NCI-H526 treated with DMSO at 0.1 percent for 48 hours (cell line): ENCODE data around the gene ITPKB.

Experiments
- DNase-seq: peaks from one replicate; lab custom pipeline; 2025; lab: John Stamatoyannopoulos, UW

Gene ITPKB

DNA sequence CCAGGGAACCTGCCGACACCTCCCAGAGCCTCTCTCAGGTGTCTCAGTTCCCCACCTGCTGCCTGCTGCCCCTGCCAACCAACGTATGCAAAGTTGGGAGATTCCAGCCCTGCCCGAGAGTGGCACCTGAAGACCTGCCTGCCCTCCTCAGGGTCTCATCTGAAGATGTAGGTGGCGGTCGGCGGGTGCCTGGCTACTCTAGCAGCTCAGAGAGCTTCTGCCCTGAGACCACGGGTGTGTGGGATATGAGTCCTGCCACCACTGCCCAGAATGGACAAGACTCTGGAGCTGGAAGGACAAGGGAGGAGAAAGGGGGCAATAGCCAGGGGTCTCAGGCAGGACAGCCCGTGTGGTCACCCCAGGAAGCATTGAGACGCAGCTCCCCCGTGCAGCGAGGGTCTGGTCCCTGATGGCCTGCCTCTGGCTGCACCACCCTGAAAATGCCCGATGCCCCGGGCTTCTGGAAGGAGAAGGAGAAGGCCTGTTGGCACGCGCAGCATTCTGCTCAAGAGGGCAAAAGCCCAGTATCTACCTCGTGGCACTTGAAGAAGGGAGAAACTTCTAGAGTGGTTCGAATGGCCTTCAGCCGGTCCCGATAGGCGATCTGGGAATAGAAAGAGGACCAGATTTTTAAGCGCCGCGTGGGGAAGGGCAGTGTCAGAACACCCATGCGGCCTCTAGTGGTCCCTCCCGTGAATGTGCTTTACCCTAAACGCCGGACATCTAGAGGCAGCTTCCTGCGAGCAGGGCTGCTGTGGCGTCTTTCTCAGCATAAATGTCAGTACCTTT is 101.7 kb downstream of the ITPKB start:
- peak; percentile 5 for DNase-seq

DNA sequence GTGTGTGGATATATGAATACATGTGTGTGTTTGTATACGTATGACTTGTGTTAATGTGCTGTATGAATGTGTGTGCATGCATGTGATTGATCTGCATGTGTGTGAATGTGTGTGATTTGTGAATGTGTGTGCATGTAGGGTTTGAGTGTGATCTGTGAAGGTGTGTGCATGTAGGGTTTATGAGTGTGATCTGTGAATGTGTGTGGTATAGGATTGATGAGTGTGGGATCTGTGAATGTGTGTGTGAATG is 102.3 kb downstream of the ITPKB start:
- no peak for DNase-seq

DNA sequence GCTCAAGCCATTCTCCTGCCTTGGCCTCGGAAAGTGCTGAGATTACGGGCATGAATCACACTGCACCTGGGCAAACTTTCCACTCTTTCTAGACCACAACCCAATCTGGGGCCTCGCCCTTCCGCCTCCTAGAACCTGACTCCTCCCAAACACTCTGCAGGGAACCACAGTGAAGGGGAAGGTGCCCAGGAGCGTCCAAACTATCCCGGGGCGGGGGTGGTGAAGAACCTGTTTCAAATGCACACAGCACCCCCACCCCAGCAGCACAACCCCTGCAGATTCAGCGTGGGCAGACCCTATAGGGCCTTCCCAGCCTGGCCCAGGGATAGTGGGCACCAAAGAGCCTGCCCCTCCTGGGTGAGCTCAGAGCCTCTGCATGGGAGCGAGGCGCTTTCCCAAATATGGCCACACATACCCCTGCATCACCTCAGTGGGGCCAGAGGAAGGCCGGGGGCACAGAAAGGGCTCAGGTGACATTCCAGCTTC is 103.6 kb downstream of the ITPKB start:
- no peak for DNase-seq

DNA sequence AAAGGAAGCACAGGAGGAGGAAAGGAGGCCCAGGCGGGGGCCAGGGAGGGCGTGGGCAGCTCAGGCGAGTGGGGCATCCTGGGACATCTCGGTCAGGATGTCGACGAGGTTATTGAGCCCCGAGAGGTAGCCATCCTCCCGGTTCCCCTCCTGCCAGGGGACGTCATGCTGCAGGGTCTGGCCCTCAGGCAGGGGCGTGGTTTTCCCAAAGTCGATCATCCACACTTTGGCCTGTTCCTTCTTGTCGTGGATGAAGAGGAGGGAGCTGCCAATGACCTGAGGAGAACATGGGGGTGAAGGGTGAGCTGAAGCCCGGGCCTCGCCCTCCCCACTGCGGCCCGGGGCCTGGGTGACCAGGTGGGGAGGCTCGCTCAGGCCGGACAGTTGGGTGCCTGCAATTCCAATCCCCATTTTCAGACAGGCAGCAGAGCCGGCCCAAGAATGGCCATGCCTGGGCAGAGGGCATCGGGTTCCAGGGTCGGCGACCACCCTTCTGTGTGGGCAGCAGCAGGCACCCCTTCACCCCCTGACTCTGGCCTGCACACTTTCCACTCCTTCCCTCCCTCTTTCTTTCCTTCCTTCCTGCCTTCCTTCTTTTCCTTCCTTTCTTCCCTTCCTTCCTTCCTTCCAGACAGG is 104.4 kb downstream of the ITPKB start:
- no peak for DNase-seq

DNA sequence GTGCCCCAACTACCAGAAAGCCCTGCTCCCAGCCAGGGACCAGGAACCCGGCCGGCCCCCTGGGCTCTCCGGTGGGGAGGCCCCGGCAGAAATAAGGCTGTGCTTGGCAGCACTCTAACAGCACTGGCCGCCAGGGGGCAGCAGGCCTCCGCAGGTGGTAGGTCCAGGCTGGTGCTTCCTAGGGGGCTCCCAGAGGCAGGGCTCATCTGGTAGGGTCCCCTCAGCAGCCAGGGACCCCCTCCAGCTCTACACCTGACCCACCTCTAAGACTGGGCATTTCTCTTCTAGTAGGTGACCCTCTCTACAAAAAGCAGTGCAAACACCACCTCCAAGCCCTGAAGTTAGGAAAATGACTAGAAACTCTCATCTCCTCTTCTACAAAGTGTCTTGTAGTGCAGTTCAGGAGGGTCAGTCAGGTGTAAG is 104.9 kb downstream of the ITPKB start:
- no peak for DNase-seq

DNA sequence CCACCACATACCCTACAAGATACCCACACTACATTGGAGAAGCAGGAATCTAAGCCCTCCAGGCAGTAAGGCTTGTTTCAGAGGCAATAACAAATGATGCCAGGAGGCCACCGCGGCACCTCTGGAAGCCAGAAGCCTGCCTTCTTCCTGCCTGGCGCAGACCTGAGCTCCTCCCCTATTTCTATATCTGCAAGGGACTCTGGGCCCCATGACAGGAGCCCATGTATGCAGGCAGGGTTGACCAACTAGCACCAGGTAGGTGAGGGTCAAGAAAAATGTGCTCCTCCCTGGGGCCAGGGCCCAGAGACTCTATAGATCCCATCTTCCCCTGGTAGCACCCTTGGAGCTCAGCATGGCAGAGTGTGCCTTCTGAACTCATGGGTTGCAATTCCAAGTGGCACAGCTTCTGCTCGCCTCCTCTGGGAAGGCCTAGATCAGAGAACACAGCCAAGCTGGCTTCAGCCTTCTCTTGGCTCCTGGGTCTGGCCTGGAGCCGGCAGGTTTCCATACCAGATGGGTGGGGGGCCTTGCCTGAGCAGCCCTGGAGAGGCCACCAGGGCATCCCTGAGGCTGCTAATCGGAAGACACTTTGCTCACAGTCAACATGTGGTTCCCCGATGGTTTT is 105.4 kb downstream of the ITPKB start:
- DNase-seq = no peak

DNA sequence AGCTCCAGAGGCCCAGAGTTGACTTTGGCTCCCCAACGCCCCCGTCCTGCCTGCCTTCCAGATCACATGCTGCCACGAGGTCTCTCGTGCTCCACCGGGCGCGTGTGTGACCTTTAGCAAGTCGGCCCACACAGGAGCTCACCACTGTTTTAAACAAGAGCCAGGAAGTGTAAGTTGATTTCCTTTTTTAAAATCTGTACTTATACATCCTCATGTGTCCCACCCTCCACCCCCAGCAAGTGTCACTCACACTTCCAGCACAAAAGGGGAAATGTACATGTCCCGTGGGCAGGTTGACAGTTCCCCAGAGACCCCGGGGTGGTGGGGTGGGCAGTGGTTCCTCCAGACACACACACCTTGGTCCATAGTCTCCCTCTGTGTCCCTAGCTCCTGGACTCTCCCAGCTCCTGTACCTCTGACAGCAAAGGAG is 106.1 kb downstream of the ITPKB start:
- DNase-seq = no peak

DNA sequence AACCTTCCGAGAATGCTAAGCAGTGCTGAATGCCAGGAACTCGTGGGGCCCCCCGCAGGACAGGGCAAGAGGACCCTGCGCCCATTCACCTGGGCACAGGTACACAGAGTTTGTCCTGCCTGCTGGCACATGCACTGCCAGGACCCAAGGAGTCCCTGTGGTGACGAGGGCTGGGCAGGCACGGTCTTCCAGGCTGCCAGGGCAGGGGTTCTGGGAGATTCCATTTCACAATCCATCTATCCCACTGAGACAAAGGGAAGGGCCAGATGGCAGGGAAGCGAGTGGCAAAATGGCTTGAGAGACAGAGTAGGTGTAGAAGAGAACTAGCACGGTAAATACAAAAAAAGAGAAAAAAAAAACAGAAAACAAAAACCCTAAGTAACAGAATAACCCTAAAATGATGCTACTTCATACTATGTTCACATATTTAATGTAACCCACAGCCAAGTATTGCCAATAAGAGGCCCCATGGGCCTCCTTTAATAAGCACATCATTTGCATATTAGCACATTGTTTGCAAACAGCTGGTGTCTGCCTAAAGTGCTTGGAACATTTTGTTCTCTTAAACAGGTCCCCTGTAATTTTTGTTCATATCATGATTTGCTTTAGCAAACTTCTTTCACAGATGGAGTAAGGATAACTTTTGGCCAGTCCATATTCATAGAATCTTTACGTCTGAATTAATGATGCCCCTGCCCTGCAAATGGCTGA is 106.8 kb downstream of the ITPKB start:
- DNase-seq = peak; percentile 22

DNA sequence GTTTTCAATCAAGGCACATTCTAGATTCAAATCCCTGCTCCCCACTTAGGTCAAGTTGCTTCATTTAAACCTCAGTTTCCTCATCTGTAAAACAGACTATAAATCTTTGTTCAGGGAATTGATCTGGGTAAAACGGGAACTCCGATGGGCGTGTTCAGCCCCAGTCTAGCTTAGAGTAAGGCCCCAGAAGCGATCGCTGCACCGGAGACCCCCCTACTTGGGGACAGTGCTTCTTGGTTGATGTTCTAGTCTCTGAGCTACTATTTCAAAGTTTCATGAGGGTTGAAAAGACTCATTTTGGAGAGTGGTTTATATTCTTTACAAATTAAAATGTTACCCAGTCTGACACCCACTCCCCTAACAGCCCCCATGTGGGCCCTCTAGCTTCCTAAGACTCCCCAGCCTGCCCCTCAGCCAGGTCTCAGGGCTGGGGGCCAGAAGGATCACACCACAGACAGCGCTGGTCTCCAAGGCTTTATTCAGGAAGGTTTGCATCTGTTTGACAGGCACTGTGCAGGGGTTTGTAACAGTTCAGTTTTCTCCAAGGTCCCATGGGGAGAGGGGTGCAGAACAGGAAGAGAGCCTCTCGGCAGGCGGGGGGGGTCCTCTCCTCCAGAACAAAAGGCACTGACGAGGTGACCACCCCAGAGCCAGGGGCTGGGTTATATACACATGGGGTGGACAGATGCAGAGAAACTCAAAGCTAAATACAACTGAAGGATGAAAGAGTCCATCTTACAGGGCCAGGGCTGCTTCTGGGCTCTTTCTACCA is 107.7 kb downstream of the ITPKB start:
- DNase-seq = no peak

DNA sequence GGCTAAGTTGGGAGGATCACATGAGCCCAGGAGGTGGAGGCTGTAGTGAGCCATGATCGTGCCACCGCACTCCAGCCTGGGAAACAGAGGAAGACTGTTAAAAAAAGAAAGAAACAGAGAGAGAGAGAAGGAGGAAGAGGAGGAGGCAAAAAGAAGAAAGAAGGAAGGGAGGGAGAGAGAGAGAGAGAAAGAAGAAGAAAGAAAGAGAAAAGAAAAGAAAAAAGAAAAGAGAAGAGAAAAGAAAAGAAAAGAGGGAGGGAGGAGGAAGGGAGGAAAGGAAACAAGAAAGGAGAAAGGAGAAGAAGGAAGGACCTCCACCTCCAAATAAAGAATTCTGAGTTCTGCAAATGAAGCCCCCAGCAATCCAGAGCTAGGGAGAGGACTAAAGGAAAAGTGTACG is 108.5 kb downstream of the ITPKB start:
- no peak for DNase-seq

DNA sequence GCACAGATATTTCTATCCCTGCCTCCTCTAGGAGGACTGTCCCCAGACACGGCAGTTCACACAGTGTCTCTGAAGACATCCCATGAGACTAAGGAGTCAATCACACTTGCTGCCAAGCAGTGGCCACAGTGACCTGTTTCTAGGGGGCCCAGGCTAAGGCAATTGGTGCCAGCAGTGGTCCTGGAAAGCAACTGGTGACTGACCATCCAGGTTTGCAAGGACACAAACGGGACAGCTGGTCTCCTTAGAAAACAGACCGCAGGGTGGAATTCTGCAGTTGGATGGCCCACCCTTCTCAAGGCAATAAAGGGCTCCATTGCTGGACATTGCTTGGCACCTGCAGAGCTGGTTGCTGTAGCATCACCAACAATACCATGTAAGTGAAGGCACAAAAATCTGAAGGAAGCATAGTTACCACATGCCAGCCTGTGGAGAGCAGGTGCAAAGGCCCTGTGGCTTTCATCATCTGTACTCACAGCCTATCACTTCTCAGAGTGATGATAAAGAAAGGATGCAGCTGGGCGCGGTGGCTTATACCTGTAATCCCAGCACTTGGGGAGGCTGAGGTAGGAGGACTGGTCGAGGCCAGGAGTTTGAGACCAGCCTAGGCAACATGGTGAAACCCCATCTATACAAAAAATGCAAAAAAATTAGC is 109.1 kb downstream of the ITPKB start:
- DNase-seq = no peak

DNA sequence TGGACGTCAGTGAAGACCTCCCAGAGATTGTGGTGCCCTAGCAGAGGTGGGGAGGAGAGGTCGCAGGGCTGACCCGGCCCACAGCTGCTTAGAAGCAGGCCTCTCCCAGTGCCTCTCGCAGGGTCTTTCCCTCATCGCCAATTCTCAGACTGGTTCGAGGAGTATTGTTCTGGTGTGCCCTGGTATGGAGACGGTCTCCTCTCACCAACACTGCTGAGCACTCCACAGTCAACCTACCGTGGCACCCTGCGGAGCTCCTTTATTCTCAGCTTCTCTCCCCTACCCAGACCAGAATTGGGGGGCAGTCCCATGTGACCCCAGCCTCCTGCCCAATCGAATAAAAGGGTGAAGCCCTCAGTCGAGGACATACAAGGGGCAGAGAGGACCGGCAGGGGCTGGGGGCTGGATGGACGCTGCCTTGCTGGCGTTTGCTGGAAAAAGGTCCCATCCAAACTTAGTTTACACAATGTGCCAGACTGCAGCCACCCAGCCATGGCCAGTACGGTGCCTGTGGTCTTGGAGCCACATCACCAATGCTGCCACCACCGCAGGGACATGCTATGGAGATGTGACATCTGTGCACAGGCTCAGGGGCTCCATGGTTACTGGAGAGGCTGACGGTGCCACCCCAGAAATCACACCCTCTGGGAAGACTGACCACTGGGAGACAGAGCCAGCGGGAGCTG is 109.7 kb downstream of the ITPKB start:
- no peak for DNase-seq

DNA sequence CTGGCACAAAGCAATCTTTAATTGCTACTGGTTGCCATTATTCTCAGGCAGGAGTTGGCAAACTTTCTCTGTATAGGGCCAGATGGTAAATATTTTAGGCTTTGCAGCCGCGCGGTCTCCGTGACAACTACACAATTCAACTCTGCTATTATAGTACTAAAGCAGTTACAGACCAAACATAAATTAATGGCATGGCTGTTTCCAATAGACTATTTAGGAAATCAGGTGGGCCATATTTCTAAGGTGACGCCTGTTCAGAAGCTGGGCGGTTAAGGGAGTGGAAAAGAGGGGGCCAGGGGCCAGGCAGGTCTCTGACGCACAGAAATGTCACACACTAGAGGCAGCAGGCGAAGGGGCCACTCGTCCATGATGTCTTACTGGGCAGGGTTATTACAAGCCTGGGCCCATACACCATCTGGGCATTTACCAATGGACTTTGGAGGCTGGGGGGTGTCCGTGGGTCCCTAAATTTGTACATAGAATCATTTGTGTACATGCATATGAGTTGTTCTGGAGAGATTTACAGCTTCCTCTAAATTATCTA is 110.4 kb downstream of the ITPKB start:
- DNase-seq = no peak

DNA sequence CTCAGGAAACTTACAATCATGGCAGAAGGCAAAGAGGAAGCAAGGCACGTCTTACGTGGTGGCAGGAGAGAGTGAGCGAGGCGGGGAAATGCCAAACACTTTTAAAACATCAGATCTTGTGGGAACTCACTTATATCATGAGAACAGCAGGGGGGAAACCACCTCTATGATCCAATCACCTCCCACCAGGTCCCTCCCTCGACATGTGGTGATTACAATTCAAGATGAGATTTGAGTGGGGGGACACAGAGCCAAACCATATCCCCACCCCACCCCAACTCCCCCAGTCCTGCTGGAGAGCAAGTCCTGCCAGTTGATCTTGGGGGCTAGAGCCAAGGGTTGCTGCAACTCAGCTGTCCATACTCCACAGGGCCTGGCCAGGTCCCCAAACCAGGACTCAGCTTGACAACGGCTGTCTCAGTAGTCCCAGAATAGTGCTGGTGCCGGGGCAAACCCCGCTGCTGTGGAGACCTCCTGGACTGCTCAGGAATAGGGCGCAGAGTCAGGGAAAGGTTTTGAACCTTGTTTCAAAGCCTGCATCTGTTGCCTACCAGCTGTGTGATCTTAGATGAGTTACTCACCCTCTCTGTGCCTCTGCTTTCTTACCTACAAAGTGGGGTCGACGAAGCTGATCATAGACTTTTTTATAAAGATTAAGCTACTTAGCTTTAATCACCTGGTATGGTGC is 111.0 kb downstream of the ITPKB start:
- DNase-seq = no peak

DNA sequence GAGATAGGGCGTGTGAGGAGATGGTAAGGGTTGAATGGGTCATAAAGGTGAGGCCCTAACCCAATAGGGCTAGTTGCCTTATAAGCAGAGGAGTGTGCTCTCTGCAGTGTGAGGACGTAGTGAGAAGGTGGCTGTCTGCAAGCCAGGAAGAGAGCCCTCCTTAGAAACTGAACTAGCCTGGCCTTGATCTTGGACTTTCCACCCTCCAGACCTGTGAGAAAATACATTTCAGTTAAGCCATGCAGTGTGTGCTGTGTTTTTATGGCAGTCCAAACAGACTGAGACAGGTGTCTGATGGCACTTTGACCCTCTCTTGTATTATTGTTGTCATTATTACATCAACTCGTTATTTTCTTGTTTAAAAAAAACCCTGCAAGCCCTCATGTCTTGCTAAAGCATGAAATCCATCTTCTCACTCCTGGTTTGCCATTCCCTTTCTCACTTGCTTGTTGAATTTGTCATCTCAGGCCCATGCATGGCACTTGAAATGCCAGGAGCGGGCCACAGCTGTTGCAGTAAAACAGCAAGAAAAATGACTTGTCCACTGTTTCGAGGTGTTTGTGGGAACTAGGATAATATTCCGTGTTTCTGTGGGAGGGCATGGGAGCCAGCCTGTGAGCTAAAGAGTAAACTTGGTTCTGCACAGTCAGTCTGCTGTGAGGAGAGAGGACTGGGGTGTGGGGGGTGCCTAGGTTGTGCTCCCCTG is 111.9 kb downstream of the ITPKB start:
- DNase-seq = no peak

DNA sequence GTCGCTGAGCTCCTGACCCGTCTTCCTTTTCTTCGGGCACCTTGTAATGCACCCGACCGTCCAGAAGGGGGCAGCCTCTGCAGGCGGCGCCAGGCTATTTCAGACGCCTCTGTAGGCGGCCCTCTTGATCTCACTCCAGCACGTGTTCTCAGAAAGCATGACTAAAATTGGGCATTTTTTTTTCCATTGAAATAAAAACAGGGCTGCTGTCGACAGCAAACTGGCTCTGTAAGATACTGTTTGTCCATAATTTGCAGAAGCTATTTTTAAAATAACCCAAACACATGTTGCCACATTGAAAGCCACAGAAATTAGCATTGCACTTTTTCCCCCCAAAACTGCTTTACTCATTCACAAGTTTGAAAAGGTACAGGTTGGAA is 112.5 kb downstream of the ITPKB start:
- DNase-seq = no peak

DNA sequence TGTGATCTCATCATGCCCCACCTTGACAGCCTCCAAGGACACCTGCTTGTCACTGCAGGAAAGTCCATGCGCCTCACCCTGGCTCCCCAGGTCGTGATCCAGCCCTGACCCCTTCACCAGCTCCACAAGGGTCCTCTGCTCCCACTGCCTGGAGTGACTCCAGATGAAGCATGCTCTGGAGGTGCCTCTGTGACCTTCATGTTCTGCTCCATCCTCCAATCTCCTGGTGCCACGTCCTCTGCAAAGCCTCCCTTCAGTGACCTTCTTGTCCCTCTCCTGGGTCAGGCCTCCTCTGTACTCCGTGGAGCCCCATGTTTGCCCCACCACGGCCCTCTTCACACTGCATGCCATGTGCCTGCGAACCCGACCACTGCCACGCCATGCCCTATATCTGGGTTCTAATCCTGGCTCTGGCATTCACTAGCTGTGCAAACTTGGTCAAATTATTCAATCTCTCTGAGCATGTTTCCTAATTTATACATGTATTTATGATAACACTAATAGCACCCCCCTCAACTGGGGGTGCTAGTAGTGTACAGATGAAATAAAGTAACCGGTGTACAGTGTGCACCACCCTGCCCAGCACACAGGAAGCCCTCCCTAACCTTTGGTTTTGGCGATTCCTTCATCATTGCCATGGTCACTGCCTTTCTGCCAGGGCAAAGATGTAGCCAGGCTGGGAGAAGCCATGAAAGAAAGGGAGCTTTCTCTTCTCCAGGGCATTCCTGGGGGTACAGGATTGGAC is 113.1 kb downstream of the ITPKB start:
- no peak for DNase-seq

DNA sequence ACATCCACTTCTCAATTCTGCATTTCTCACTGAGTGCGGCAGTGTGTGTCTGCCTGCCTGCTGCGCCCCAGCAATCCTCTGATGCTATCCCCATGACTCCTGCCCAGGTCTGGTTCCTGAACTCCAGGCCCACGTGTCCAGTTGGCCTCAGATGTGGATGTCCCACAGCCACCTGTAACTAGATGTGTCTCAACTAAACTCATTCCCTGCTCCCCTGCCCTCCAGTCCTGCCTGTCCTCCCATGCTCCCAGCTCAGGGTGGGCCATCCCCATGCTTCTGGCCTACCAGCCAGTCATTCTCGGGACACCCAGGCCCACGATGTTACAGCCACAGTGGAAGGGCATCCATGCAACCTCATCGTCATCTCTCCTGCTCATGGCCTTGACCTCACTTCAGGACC is 113.8 kb downstream of the ITPKB start:
- DNase-seq = no peak

DNA sequence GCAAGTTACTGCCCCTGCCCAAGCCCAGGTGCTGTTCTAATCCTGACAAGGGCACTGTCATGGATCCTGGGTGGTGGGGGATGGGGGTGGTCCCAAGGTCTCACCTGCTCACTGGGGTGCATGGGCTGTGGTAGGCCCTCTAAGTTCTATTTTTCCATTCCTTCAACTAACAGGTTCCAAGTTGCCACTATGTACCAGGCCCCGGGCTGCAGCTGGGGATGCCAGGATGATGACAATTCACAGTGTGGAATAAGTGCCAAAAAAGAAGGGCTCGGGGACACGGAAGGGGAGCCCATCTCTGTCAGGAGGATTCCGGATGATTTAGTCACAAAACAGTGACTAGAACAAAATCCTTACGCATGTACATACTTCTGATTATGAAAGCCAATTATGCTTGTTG is 114.6 kb downstream of the ITPKB start:
- DNase-seq = no peak
